HUES48 (cell line): Measurements from ENCODE around the gene WNT3A.

ENCODE experiments used
- H3K27ac ChIP-seq: one replicate; pipeline ENCODE4 v1.7.0; 2013; ENCODE audit warnings: low read depth, low read length, inconsistent platforms
- H3K27me3 ChIP-seq: 2 replicates; pipeline ENCODE4 v1.6.1; 2013; ENCODE audit warnings: mild to moderate bottlenecking, low read length; ENCODE audit not compliant: control insufficient read depth, insufficient read depth
- H3K36me3 ChIP-seq: 2 replicates; pipeline ENCODE4 v1.6.1; 2013; ENCODE audit warnings: low read length; ENCODE audit not compliant: control insufficient read depth, insufficient read depth
- H3K4me1 ChIP-seq: 2 replicates; pipeline ENCODE4 v1.6.1; 2013; ENCODE audit warnings: mild to moderate bottlenecking, low read length; ENCODE audit not compliant: control insufficient read depth, insufficient read depth
- H3K4me3 ChIP-seq: 2 replicates; pipeline ENCODE4 v1.5.1; 2013; ENCODE audit warnings: mild to moderate bottlenecking, low read depth, low read length
- H3K9ac ChIP-seq: 2 replicates; pipeline ENCODE4 v1.6.1; 2013; ENCODE audit warnings: mild to moderate bottlenecking, low read depth, low read length, moderate library complexity
- H3K9me3 ChIP-seq: 2 replicates; pipeline ENCODE4 v1.6.1; 2013; ENCODE audit warnings: low read length; ENCODE audit not compliant: control insufficient read depth, insufficient read depth

Gene WNT3A

GRCh38 chr1:228000836-228001563 is 5.8 kb upstream of the WNT3A start:
- H3K27ac ChIP-seq: no peak overlapping the region
- H3K9me3 ChIP-seq: peaks cover 3% of the 10 kb centered on the region; the same call in 1 of the 2 replicates
- peaks cover 74% of the 10 kb centered on the region for H3K27me3 ChIP-seq
- H3K9ac ChIP-seq: no peak overlapping the region
- no peaks in the 10 kb centered on the region for H3K36me3 ChIP-seq
- H3K4me3 ChIP-seq: no peak overlapping the region
- peaks cover 16% of the 10 kb centered on the region for H3K4me1 ChIP-seq

GRCh38 chr1:228001738-228002535 is 4.9 kb upstream of the WNT3A start:
- Histone ChIP-seq H3K36me3 (no peaks in the 10 kb centered on the region), H3K27me3 (peaks cover 82% of the 10 kb centered on the region), H3K27ac (no peak overlapping the region), H3K4me1 (peaks cover 18% of the 10 kb centered on the region), H3K9ac (no peak overlapping the region), H3K4me3 (no peak overlapping the region), H3K9me3 (peaks cover 2% of the 10 kb centered on the region; the same call in 1 of the 2 replicates)

- H3K9me3 ChIP-seq: no peaks in the 10 kb centered on the region
- no peak overlapping the region for H3K9ac ChIP-seq
- no peak overlapping the region for H3K4me3 ChIP-seq
- H3K4me1 ChIP-seq: peaks cover 23% of the 10 kb centered on the region
- no peaks in the 10 kb centered on the region for H3K36me3 ChIP-seq
- H3K27ac ChIP-seq: no peak overlapping the region
- H3K27me3 ChIP-seq: peaks cover 91% of the 10 kb centered on the region
Measured at GRCh38 chr1:228002792-228003191, 4.0 kb upstream of the WNT3A start.

- no peak overlapping the region for H3K27ac ChIP-seq
- no peaks in the 10 kb centered on the region for H3K36me3 ChIP-seq
- H3K4me3 ChIP-seq: no peak overlapping the region
- no peak overlapping the region for H3K9ac ChIP-seq
- H3K4me1 ChIP-seq: peaks cover 25% of the 10 kb centered on the region
- no peaks in the 10 kb centered on the region for H3K9me3 ChIP-seq
- peaks cover 94% of the 10 kb centered on the region for H3K27me3 ChIP-seq
Measured at GRCh38 chr1:228003461-228004330, 3.1 kb upstream of the WNT3A start.

DNA sequence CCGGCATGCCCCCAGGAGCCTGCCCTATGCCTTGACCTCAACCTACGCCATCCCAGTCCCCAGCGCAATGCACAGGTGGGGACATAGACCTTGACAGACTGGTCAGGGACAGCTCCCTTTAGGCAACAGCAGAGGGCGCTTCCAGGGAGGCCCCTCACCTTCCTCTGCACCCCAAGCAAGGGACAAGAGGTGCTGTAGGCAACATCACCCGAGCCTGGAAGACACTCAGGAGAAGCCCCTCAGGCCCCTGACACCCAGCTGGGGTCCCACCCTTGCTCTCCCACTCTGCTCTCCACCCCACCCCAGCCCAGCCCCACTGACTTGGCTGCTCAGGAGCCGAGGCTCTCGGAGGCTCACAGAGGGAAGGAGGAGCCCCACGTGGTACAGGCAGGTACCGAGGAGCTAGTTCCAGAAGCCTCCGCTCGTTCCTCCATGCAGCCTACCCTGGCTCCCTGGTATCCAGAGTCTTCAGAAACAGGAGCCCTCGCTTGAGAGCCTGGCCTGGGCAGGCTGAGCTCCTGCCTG is 2.4 kb upstream of the WNT3A start:
- Histone ChIP-seq H3K9ac (no peak overlapping the region), H3K27me3 (peaks cover 96% of the 10 kb centered on the region), H3K36me3 (no peaks in the 10 kb centered on the region), H3K4me1 (peaks cover 29% of the 10 kb centered on the region), H3K9me3 (no peaks in the 10 kb centered on the region), H3K4me3 (no peak overlapping the region), H3K27ac (no peak overlapping the region)

GRCh38 chr1:228004856-228005462 is 1.8 kb upstream of the WNT3A start:
- peaks cover 98% of the 10 kb centered on the region for H3K27me3 ChIP-seq
- no peaks in the 10 kb centered on the region for H3K36me3 ChIP-seq
- no peak overlapping the region for H3K27ac ChIP-seq
- H3K4me1 ChIP-seq: peaks cover 29% of the 10 kb centered on the region
- peak overlapping the region; percentile 28; the same call in 1 of the 2 replicates for H3K4me3 ChIP-seq
- no peak overlapping the region for H3K9ac ChIP-seq
- H3K9me3 ChIP-seq: no peaks in the 10 kb centered on the region

DNA sequence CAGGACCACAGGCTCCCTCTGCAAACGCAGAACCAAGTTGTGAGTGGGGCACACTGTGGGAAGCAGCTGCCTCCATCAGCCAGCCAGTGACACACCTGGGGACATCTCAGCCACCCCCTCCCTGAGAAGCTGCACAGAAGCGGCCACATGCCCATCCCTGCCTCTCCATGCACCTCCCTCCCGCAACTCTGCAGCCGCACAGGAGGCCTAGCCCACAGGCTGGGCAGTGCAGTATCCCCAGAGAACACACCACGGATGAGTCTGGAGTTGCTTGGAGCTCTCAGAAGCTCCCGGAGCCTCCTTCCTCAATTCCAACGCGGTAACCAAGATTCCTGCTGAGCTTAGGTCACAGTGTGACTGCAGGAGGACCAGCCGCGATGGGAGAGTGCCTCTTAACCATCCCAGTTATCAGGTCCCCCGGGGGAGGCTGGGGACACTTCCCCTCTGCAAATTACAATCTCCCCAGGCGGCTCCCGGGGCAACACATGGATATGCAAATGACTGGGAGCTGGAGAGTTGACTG is 1.2 kb upstream of the WNT3A start:
- peaks cover 29% of the 10 kb centered on the region for H3K4me1 ChIP-seq
- H3K4me3 ChIP-seq: peak overlapping the region; percentile 28; the same call in 1 of the 2 replicates
- no peaks in the 10 kb centered on the region for H3K9me3 ChIP-seq
- H3K27ac ChIP-seq: no peak overlapping the region
- no peak overlapping the region for H3K9ac ChIP-seq
- no peaks in the 10 kb centered on the region for H3K36me3 ChIP-seq
- peaks cover 98% of the 10 kb centered on the region for H3K27me3 ChIP-seq

DNA sequence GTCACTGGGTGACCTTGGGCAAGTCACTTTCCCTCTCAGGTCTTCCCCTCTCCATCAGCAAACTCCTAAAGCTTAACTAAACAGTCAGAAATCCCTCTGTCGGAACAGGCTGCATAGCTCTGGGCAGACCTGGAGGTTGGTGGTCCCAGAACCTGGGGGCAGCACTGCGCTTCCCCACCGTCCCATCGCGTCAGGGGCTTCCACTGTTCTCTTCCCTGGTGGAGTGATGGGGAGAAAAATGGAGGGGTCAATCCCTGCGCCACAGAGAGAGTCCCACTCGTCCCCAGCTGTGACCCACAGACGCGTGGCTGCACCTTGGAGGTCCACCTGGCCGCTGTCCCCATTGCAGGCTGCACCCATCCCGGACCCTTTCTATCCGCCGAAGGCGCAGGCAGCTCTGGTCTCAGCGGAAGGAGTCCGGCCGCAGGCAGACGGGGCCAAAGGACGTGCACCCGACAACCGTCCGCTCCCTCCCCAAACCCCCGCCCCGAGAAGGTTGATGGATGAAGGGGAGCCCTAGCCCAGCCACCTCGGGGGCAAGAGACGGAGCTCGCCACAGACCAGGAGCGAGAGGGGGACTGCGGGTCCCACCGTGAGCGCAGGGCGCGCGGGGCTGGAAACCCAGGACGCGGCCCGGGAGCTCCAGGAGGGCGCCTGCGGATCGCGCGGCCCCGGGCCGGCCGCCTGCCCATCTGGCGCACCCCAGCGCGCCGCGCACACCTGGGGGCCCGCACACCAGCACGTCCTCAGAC is 588 bp upstream of the WNT3A start:
- peak overlapping the region; percentile 55 for H3K4me3 ChIP-seq
- peaks cover 98% of the 10 kb centered on the region for H3K27me3 ChIP-seq
- H3K36me3 ChIP-seq: no peaks in the 10 kb centered on the region
- H3K9me3 ChIP-seq: no peaks in the 10 kb centered on the region
- H3K4me1 ChIP-seq: peaks cover 29% of the 10 kb centered on the region
- no peak overlapping the region for H3K9ac ChIP-seq
- H3K27ac ChIP-seq: no peak overlapping the region

- Histone ChIP-seq H3K27me3 (peaks cover 98% of the 10 kb centered on the region), H3K9me3 (no peaks in the 10 kb centered on the region), H3K27ac (no peak overlapping the region), H3K4me1 (peaks cover 29% of the 10 kb centered on the region), H3K4me3 (peak overlapping the region; percentile 45; the same call in 1 of the 2 replicates), H3K9ac (no peak overlapping the region), H3K36me3 (no peaks in the 10 kb centered on the region)
Measured at GRCh38 chr1:228007049-228007800, 427 bp downstream of the WNT3A start.
